H1 (cell line): Measurements from ENCODE around the gene ARID5B. TPM values are rescaled to one million over a fixed set of nuclear protein-coding genes. Genes with fewer than 3 reads are reported as not detected.

ENCODE experiments used
- ATF3 ChIP-seq: IDR thresholded peaks from 2 replicates; pipeline ENCODE4 v1.6.1; 2011; ENCODE audit warnings: low read depth, mild to moderate bottlenecking, low read length; ENCODE audit not compliant: insufficient read depth
- CHD1 ChIP-seq: IDR thresholded peaks from 2 replicates; pipeline ENCODE4 v1.6.1; 2012; ENCODE audit warnings: low read depth, low read length, improper control_type of control experiment
- EZH2 ChIP-seq: fragments of 200-600 bp; sonication (generic); IDR thresholded peaks from 2 replicates; pipeline ENCODE4 v1.7.1; 2012; ENCODE audit warnings: low read depth, mild to moderate bottlenecking, moderate library complexity, low read length, inconsistent platforms; ENCODE audit not compliant: severe bottlenecking
- RAD21 ChIP-seq, 2 experiments: IDR thresholded peaks in 1 of 2; conservative IDR thresholded peaks in 1 of 2; 2 replicates each; pipeline ENCODE4 v1.6.1; 2011; ENCODE audit warnings: low read depth in 2 of 2, low read length in 2 of 2, improper control_type of control experiment in 1 of 2, inconsistent platforms in 1 of 2, mild to moderate bottlenecking in 1 of 2, moderate library complexity in 1 of 2
- SP1 ChIP-seq: IDR thresholded peaks from 2 replicates; pipeline ENCODE4 v1.6.1; 2011; ENCODE audit warnings: low read depth, low read length
- polyA plus RNA-seq, 7 experiments: library from polyadenylated mRNA; depleted of rRNA in 3 of 7; stranded (reverse) in 5 of 7; unstranded in 2 of 7; fragments of >200 nt in 5 of 7; fragments of 200-250 nt in 2 of 7; gene quantifications; 1 replicate in 5 of 7; 2 replicates in 1 of 7; 4 replicates in 1 of 7; pipeline versions ENCODE4 v1.2.1 to v1.2.3, GENCODE V29; 2011 to 2013; ENCODE audit warnings: missing spikeins in 2 of 7, mixed read lengths in 2 of 7
- total RNA-seq: library from RNA; stranded (reverse); fragmentation: NEBNext Ultra II Directional; extraction: Animal tissue kit (Norgen Biotek cat#: 25700); gene quantifications from 2 replicates; pipeline ENCODE4 v1.2.1, GENCODE V29; 2021

Gene ARID5B
- total and polyA plus RNA-seq, 2 of the 8 experiments (the other 6 are each of a cell fraction or from before 2014, with no cell fraction given): 0.21 to 1.1 TPM

DNA sequence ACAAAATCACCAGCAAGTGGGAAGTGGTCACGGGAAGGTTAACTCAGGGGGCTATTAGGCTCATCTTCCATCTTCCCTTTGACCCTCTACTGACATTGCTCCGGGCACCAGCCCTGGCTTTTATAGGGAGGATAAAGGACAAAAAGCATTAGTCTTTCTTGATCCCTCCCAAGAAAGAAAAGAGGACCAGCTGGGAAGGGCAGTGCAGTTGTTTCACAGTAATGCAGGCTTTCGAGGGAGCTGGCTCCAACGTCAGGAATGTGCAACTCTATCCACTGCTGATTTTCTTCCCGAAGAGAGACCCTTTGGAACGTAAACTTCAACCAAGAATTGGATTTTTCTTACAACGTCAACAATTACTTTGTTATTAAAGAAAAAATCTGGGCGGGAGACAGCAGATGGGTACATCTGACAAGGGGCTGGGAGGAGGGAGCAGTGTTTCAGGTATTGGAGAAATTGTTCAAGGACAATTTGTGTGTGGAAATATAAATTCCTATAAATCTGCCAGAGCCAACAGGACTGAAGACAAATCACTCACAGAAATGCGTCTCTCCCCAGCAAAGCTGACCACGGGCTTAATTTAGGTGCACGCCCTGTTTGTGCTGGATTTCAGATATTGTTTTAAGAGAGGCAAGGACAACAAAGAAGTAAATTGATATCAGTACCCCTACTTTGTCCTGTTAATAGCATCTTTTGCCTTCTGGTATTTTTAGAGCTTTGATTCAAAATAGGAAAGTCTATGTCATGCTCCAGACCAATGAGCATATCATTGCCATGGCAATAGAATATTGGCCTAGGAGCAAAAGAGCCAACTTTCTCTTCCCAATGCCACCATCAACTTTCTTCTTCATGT lies 23.4 kb upstream of the ARID5B start (continued):
- TF ChIP-seq RAD21 (IDR thresholded peaks at IDR 0.05 in 1 of 2, conservative IDR thresholded peaks at IDR 0.05 in 1 of 2; ENCODE audit: low read depth in 2 of 2, low read length in 2 of 2) (no peak), EZH2 (no peak), CHD1 (no peak), SP1 (no peak), ATF3 (no peak)
